Ascending aorta (tissue), 2 donors: Measurements from ENCODE around the gene PCIF1. TPM values are rescaled to one million over a fixed set of nuclear protein-coding genes. Genes with fewer than 3 reads are reported as not detected.

Experiments
- DNase-seq, 2 donors: peaks; one replicate each; pipeline ENCODE4 v3.0.0-alpha.2; 2019; ENCODE audit warnings: low spot score in 2 of 2
- H3K27ac ChIP-seq, 2 donors: fragments of 200-600 bp; sonication (generic); one replicate each; pipeline ENCODE4 v1.5.1; 2016 to 2017; ENCODE audit warnings: mild to moderate bottlenecking in 1 of 2
- H3K27me3 ChIP-seq: fragments of 200-600 bp; sonication (generic); one replicate; pipeline ENCODE4 v1.5.1; 2017
- H3K36me3 ChIP-seq, 2 donors: fragments of 200-600 bp; sonication (generic); one replicate each; pipeline ENCODE4 v1.5.1; 2016
- H3K4me1 ChIP-seq, 2 donors: fragments of 200-600 bp; sonication (generic); one replicate each; pipeline ENCODE4 v1.5.1; 2016 to 2017; ENCODE audit warnings: mild to moderate bottlenecking in 1 of 2
- H3K4me3 ChIP-seq, 2 donors: fragments of 200-600 bp; sonication (generic); one replicate each; pipeline ENCODE4 v1.5.1; 2016 to 2017; ENCODE audit warnings: mild to moderate bottlenecking in 1 of 2
- H3K9me3 ChIP-seq, 2 donors: fragments of 200-600 bp; sonication (generic); one replicate each; pipeline ENCODE4 v1.5.1; 2016
- intact Hi-C: fragments of 100-400 bp; cut with DNase I; formaldehyde crosslinking; loops from one replicate; pipeline ENCODE4 v1.15.1; 2023
- total RNA-seq: library from RNA; depleted of rRNA; stranded (reverse); fragments of >200 nt; gene quantifications from one replicate; pipeline ENCODE4 v1.1.0, GENCODE V29; 2016
- TF ChIP-seq, protein P1 (sequence below), 3 experiments: fragments of 200-600 bp in 2 of 3; fragments of 450-650 bp in 1 of 3; sonication (generic) in 2 of 3; IDR thresholded peaks; one replicate each; pipeline ENCODE4 v1.5.1; 2016 to 2019; ENCODE audit warnings: antibody characterized with exemption in 3 of 3, mild to moderate bottlenecking in 1 of 3, moderate library complexity in 1 of 3

Gene PCIF1
- total RNA-seq, 1 donor from 2014 or later: 45.7 TPM

DNA sequence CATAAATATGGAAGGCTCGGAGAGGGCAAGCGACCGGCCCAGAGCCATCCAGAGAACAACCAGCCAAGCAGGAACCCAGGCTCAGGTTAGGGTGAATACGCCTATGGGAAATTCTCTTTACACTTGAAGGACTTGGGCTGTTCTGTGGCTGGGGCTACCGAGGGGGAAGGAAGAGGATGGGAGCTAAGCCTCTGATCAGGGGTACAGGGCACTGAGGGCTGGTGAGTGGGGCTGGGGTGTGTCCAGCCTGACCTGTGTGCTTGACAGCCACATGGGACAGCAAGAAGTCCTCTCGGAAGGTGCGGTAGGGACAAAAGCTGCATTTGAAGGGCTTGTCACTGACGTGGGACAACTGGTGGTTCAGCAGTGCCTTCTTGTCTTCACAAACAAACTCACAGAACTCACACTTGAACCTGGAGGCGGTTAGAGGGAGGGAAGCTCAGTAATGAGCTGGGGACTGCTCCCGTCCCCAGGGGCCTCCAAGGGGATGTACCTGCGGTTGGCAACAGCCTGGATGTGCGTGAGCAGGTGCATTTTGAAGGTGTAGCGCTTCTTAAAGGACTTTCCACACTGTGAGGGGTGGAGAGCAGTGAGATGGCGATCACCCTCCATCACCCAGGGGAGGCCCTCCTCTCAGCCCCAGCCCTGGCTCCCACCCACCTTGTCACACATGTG, 25.6 kb downstream of the PCIF1 start:
- Histone ChIP-seq H3K9me3 (no peaks in the 10 kb centered on the region), H3K4me3 (no peak overlapping the region), H3K27me3 (no peaks in the 10 kb centered on the region), H3K27ac (no peak overlapping the region), H3K4me1 (no peaks in the 10 kb centered on the region), H3K36me3 (peaks cover 89% of the 10 kb centered on the region in 2 donors)
- TF ChIP-seq, protein P1, sequence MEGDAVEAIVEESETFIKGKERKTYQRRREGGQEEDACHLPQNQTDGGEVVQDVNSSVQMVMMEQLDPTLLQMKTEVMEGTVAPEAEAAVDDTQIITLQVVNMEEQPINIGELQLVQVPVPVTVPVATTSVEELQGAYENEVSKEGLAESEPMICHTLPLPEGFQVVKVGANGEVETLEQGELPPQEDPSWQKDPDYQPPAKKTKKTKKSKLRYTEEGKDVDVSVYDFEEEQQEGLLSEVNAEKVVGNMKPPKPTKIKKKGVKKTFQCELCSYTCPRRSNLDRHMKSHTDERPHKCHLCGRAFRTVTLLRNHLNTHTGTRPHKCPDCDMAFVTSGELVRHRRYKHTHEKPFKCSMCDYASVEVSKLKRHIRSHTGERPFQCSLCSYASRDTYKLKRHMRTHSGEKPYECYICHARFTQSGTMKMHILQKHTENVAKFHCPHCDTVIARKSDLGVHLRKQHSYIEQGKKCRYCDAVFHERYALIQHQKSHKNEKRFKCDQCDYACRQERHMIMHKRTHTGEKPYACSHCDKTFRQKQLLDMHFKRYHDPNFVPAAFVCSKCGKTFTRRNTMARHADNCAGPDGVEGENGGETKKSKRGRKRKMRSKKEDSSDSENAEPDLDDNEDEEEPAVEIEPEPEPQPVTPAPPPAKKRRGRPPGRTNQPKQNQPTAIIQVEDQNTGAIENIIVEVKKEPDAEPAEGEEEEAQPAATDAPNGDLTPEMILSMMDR (IDR thresholded peaks at IDR 0.05): no peak
- DNase-seq: peak in 1 of 2 donors; percentile 60
- intact Hi-C loops: no loop called here

GRCh38 chr20:45962031-45962755, 27.7 kb downstream of the PCIF1 start:
- peaks cover 97 to 98% of the 10 kb centered on the region in 2 donors for H3K36me3 ChIP-seq
- H3K27ac ChIP-seq: no peak overlapping the region
- no peak overlapping the region for H3K4me3 ChIP-seq
- no peaks in the 10 kb centered on the region for H3K27me3 ChIP-seq
- no peaks in the 10 kb centered on the region for H3K4me1 ChIP-seq
- intact Hi-C loops: no loop called here
- TF ChIP-seq, protein P1 (IDR thresholded peaks at IDR 0.05): no peak
- H3K9me3 ChIP-seq: no peaks in the 10 kb centered on the region
- peak in 1 of 2 donors; percentile 47 for DNase-seq

DNA sequence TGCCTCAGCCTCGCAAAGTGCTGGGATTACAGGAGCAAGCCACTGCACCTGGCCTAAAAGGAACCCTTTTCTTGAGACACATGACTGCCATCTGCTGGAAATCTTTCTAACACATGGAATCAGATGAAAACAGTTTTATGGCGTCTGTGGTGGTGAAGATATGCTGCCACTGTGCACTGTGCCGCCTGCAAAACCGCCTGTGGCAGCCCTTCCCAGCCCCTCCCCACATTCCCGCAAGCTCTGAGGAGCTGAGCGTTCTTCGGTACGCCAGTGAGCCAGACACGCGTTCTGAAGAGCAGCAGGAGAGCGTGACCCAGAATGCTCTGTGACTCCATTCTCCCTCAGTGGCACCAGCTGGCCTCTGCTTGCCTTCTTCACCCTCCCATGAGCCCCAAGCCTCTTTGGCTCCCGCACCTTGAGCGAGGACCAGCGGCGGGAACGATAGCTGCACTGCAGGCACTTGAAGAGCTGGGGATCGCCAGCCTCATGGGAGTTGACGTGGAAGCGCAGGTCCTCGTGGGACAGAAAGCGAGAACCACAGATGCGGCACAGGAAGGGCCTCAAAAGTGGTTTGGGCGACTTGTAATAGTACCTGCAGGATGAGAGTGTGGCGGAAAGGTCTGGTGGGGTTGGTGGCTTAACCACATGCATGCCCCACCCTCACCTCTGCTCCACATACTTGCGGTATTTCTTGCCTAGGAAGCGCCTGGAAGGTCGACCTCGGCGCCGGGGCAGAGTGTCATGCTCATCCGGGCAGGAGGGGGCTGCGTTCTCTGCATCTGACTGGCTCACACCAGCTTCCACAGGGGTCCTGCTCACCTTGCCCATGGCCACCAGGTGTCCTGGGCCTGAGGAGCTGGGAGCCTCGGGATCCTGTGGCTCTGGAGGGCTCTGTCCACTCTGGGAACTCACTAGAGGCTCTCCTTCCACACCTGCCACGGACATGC, 28.8 kb downstream of the PCIF1 start:
- Histone ChIP-seq H3K4me1 (no peaks in the 10 kb centered on the region), H3K4me3 (no peak overlapping the region), H3K27me3 (no peaks in the 10 kb centered on the region), H3K9me3 (no peaks in the 10 kb centered on the region), H3K27ac (no peak overlapping the region), H3K36me3 (peaks cover 94 to 98% of the 10 kb centered on the region in 2 donors)
- intact Hi-C loops: no loop called here
- peak in 1 of 2 donors; percentile 58 for DNase-seq
- TF ChIP-seq, protein P1 (IDR thresholded peaks at IDR 0.05): peak in 2 of 3 experiments; percentile 4 to 20

DNA sequence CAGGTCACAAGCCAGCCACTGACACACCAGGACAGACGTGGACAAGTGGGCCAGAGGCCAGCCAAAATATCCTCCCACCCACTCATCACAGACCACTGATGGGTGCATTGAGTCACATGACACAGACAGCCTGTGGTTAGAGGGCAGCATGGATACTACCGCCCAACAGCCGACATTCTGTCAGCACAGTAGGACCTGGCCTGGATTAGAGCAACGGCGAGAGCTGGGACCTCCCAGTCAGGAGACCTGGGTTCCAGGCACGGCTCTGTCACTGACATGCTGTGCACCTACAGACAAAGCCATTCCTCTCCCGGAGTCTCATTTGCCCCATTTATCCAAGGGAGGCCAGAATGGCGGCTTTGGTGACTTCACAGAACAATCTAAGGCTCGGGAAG, 29.5 kb downstream of the PCIF1 start:
- intact Hi-C loops: no loop called here
- TF ChIP-seq, protein P1 (IDR thresholded peaks at IDR 0.05): no peak
- Histone ChIP-seq H3K27me3 (no peaks in the 10 kb centered on the region), H3K4me1 (peaks cover 0 to 4% of the 10 kb centered on the region in 2 donors), H3K9me3 (no peaks in the 10 kb centered on the region), H3K27ac (no peak overlapping the region), H3K4me3 (no peak overlapping the region), H3K36me3 (peaks cover 93 to 98% of the 10 kb centered on the region in 2 donors)
- peak in 1 of 2 donors; percentile 61 for DNase-seq

- intact Hi-C loops: no loop called here
- Histone ChIP-seq H3K4me1 (peaks cover 3 to 16% of the 10 kb centered on the region in 2 donors), H3K4me3 (no peak overlapping the region), H3K27me3 (no peaks in the 10 kb centered on the region), H3K9me3 (no peaks in the 10 kb centered on the region), H3K27ac (no peak overlapping the region), H3K36me3 (peaks cover 85 to 87% of the 10 kb centered on the region in 2 donors)
- peak in 1 of 2 donors; percentile 47 for DNase-seq
- TF ChIP-seq, protein P1 (IDR thresholded peaks at IDR 0.05): no peak
Measured at GRCh38 chr20:45965169-45966002, 30.9 kb downstream of the PCIF1 start.
